Stimulated activated CD8-positive, alpha-beta memory T cell treated with anti-CD3 and anti-CD28 coated beads, Interleukin-2, amount 100 ng/mL, for 1 hour (primary cell): ENCODE results near the gene WNK2.

Experiments
- DNase-seq, 2 donors: peaks; one replicate each; pipeline ENCODE4 v3.0.0-alpha.2; 2020; ENCODE audit warnings: low read depth in 2 of 2

WNK2 gene

GRCh38 chr9:93218671-93219420 lies 34.9 kb downstream of the WNK2 start:
- DNase-seq: no peak

GRCh38 chr9:93219692-93220091 lies 35.8 kb downstream of the WNK2 start:
- no peak for DNase-seq

- DNase-seq: no peak
These were observed 36.7 kb downstream of the WNK2 start for GRCh38 chr9:93220627-93221026.

GRCh38 chr9:93221044-93221443 lies 37.1 kb downstream of the WNK2 start:
- DNase-seq: no peak

DNA sequence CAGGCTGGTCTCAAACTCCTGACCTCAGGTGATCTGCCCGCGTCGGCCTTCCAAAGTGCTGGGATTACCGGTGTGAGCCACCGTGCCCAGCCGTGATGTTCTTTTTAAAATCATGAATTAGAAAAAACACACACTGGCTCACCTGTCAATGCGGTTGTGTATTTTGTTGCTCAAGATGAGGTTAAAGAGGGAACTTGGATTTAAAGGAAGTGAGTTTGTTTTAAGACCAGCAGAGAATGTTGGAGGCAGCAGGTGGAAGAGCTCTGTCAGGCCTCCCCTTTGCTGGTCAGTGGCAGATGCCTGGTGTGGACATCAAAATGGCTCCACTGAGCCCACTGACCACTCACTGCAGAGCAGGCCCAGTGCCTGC lies 38.9 kb downstream of the WNK2 start:
- no peak for DNase-seq

DNA sequence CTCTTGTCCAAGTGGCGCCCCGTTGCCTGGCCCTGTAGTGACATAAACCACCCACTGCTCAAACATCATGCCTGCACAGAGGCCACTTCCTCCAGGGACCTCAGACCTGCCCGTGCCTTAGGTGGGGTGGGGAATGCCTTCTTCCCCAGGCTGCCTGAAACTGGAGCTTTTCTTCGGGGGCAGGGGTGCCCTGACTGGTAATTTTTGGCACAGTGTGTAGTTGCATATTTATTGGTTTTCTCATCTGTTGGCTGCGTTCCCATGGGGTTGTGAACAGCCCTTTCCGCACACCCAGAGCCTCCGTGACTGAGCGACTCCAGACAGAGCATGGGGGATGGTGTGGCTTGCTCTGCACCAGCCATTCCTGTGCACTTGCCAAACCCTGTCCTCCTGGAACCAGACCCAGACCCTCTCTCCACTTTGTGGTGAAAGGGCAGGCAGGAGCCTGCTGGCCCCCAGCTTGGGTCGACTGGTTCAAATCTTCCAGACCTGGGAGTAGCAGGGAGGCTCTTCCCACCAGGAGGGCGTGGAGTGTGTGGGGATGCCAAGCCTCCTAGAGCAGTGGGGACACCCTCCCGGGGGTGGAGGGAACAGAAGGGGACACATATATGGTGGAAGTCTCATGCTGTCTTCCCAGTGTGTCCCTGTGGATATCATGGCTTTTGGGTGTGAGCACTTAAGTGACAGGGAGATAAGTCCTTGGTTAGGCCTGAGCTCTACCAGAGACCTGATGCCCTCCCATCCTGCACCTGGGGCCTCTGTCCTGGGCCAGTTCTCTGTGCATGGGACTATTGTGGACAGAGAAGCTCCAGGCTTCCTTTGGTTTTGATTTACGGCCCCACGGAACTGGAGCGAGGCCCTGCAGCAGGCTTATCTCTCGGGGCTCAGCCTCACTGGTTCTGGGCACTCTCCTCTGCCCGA lies 39.6 kb downstream of the WNK2 start:
- no peak for DNase-seq

GRCh38 chr9:93224591-93224990 lies 40.7 kb downstream of the WNK2 start:
- no peak for DNase-seq

DNA sequence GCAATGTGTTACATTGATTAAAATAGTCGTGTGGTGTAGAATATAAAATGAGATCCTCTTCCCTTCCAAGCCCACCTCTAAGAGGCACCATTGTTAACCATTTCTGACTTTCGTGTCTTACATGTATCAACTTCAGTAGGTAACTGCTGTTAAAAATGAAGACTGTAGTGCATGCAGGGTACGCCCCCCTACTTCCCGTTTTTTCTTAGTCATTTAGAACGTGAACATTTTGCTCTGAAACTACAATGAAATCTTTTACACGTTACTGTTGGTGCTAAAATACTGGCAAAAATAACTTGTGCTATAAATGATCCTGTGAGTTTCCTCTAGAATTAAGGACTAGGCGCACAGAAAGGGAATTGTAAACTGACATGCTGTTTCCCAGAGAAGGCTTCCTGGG lies 41.5 kb downstream of the WNK2 start:
- DNase-seq: no peak

DNA sequence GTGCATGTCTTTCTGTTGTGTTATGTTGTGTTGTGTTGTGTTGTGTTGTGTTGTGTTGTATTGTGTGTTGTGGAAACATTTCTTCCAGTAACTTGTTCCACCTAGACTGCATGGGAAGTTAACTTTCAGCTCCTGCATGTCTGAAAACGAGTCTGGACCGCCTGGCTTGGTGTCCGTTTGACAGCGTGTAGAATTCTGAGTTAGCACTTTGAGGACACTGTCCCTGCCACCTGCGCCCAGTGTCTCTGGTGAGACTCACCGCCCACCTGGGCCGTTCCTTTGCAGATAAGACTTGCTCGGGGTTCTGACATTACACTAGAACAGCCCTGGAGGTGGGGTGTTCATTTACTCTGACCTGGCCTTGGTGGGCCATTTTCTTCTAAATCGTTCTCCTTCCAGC lies 42.0 kb downstream of the WNK2 start:
- no peak for DNase-seq

DNA sequence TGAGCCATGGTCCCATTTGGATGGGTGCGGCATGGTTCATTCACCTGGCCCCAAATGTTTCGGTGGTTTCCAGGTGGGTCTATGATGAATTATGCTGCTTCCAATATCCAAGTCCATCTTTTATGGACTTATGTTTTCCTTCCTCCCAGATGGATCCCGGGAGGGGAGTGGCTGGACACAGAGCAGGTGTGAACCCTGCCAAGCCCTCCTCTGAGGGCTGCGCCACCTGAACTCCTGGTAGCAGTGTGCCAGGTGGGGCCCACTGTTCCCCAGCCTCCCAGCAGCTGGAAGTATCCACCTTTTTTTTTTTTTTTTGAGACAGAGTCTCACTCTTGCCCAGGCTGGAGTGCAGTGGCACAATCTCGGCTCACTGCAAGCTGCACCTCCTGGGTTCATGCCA lies 42.9 kb downstream of the WNK2 start:
- DNase-seq: no peak

DNA sequence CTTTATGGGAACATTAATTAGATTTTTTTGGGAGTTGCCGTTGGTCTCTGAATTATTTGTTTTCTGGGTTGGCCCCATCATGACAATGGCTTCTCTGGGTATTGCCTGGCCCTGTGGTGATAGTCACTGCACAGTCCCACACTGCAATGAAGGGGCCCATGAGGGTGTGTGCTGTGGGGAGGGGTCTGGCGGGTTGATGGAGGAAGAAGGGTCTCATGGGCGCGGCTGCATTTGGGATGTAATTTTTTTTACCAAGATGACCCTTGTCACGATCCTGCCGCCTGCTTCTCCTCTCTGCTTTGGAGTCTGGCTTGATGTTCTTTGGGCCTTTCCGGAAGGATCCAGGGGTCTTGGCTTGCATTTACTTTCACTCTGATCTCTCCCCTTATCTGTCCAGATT lies 44.1 kb downstream of the WNK2 start:
- no peak for DNase-seq

DNA sequence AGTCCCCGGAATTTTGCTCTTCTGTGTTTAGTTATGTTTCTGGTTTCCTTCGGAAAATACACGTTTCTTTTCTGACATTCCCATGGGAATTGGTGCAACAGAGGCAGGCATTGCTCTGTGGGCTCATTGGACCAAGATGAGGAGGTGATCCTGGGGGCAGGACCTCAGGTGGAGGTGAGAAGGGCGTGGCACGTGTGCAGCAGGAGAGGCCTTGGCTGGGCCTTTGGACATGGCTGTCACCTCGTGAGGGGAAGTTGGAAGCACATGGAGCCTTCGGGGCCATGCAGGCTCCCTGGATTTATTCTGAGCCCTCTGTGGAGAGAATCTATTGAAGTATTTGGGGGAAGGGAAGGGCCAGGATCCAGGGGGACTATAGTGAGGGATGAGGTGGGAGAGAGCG lies 44.5 kb downstream of the WNK2 start:
- no peak for DNase-seq

- no peak for DNase-seq
These were observed 45.7 kb downstream of the WNK2 start for GRCh38 chr9:93229636-93230035.

DNA sequence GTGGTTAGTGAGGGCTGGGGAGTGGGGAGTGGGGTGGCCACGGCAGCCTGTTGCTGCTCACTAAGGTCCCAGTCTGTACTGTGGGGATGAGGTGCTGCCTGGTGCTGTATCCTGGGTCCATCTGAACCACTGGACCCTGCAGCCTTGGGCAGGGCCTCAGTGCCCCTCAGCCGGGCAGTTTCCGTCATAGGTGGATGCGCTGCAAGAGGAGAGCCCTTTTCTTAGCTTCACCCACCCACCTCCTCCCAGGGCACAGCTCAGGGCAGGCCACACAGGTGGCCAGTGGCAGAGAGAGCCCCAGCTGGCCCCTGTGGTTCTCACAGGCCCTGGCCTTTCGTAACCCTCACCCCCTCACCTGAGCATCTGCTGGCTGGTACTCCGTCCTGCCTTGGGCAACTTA lies 46.2 kb downstream of the WNK2 start:
- no peak for DNase-seq

DNA sequence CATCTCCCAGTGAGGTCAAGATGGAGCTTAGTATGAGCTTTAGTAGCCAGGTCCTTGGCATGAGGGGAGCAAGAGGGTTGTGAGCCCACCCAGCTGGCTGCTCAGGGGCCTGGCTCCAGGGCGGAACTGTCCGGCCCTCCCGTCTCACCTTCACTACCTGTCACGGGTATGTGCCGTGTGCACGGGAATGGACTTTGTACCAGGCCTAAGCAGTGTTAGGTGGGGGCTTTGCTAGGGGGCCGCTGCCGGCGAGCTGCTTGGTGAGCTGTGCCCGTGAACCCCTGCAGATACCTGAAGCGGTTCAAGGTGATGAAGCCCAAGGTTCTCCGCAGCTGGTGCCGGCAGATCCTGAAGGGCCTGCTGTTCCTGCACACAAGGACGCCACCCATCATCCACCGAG lies 46.7 kb downstream of the WNK2 start:
- no peak for DNase-seq

DNA sequence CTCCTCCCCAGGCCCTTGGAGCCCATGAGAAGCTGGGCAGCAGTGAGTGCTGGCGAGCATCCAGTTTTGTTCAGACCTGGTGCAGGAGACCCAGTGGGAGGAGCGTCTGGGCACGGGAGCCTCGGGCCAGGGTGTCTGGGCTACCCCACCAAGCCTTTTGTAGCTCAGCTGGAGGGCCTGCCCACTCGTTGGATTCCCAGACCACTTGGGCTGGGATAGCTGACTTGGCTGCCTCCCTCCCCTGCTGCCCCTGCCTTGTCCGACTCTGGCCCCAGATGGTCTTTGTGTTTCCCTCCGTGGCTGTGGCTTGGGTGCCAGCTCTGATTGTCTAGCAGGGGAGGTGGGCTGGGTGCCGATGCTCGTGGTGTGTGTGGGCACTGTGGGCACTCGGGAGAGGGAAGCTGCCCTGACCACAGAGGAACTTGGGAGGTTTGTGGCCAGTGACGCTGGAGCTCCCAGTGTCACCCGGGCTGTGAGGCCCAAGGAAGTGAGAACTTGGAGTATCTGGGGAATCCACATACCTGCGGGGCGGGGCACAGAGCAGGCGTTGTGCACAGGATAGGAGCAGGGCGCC lies 47.3 kb downstream of the WNK2 start:
- DNase-seq: no peak

DNA sequence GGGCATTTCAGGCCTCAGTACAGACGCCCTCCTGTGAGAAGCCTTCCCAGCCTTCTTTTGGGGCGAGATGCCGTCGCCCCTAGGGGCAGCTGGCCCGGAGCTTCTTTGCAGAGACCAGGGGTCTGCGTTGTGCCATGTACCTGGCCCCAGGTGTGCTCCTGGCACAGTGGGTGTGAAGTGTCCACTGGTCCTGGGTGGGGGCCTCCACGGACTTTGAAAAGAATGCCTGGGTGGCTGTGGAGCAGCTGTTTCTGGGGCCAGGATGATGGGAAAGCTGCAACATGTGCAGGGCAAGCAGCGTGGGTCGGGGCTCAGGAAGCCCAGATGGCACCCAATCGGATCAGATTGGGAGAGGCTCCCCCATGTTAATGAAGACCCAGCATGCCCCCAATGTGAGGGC lies 47.8 kb downstream of the WNK2 start:
- no peak for DNase-seq

GRCh38 chr9:93232388-93232960 lies 48.5 kb downstream of the WNK2 start:
- DNase-seq: no peak

DNA sequence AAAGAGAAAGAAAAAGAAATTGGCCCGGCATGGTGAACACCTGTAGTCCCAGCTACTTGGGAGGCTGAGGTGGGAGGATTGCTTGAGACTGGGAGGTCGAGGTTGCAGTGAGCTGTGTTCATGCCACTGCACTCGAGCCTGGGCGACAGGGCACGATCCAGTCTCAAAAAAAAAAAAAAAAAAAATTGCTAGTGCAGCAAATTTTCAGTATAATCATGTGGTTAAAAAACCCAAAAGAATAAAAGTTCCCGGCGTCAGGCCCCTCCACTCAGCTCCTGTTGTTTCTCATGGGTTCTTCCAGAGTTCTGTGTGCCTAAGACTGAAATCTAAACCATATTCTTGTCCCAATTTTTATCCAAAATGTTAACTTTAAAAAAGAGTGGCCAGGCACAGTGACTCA lies 49.1 kb downstream of the WNK2 start:
- DNase-seq: no peak

- DNase-seq: no peak
These were observed 50.7 kb downstream of the WNK2 start for GRCh38 chr9:93234600-93234999.

GRCh38 chr9:93235300-93235960 lies 51.5 kb downstream of the WNK2 start:
- DNase-seq: no peak
